ENCODE data around the gene CYYR1.

Gene CYYR1

DNA sequence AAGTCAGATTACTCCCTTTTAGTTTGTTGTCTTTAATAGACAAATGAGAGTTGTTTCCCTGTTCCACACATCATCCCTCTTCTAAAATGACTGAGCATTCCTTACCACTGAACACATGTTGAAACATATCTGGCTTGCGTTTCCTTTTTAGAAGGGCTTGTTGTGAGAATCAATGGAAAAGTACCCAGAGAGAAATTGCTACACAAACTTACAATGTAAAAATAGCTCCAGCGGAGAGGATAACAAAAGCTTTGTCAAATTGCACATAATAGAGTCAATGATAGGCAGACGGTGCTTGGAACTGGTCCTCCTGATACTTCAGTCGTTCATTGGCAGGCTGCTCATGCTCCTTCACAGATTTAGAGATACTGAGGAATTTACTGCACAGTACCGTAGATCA, 123.9 kb downstream of the CYYR1 start:
- DNase-seq = no peak
- TF ChIP-seq POLR2A (IDR thresholded peaks at IDR 0.05; ENCODE audit: low read length) = no peak
- TF ChIP-seq GATA1 (IDR thresholded peaks at IDR 0.05; ENCODE audit: low read depth, low read length) = no peak

GRCh38 chr21:26448751-26449150, 124.3 kb downstream of the CYYR1 start:
- no peak for DNase-seq
- TF ChIP-seq GATA1 (IDR thresholded peaks at IDR 0.05; ENCODE audit: low read depth, low read length) = no peak
- no peak for TF ChIP-seq POLR2A (IDR thresholded peaks at IDR 0.05; ENCODE audit: low read length)

GRCh38 chr21:26447932-26448475, 125.1 kb downstream of the CYYR1 start:
- DNase-seq = no peak
- TF ChIP-seq GATA1 (IDR thresholded peaks at IDR 0.05; ENCODE audit: low read depth, low read length) = no peak
- TF ChIP-seq POLR2A (IDR thresholded peaks at IDR 0.05; ENCODE audit: low read length) = no peak

DNA sequence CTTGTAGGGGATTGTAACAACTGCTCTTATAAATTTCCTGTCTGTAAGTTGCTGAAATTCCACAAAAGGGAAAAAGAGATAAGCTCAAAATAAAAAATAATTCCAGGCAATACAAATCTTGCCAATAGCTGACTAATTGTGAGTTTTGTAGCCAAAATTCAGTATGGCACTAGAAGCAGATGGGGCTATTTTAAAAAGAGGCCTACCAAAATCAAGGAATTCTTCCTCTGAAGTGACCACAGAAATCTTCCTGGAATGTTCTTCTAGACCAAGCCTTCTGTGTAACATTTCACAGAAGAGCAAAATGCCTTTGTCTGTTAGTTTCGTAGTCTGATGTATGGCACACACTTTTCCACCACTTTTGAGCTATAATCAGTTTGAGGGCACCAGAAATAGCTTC, 127.6 kb downstream of the CYYR1 start:
- no peak for TF ChIP-seq GATA1 (IDR thresholded peaks at IDR 0.05; ENCODE audit: low read depth, low read length)
- no peak for TF ChIP-seq POLR2A (IDR thresholded peaks at IDR 0.05; ENCODE audit: low read length)

DNA sequence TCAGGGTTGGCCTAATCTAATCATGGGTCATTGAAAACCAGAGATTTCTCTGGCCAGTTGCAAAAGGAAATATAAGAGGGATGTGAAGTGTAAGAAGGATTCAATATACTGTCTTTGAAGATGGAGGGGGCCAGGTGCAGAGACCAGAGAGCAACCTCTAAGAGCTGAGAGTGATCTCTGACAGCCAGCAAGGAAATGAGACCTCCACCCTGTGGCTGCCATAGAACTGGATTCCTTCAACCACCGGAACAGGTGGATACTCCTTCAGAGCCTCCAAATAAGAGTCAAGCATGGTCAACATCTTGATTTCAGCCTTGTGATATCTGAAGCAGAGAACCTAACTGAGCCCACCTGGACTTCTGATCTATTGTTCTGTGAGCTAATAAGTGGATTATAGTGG, 128.4 kb downstream of the CYYR1 start:
- TF ChIP-seq POLR2A (IDR thresholded peaks at IDR 0.05; ENCODE audit: low read length) (no peak), GATA1 (IDR thresholded peaks at IDR 0.05; ENCODE audit: low read depth, low read length) (no peak)
- DNase-seq = no peak

More for the DNA sequence above, 127.6 kb downstream of the CYYR1 start:
- DNase-seq = no peak

GRCh38 chr21:26443867-26444266, 129.2 kb downstream of the CYYR1 start:
- no peak for DNase-seq
- TF ChIP-seq GATA1 (IDR thresholded peaks at IDR 0.05; ENCODE audit: low read depth, low read length) (no peak), POLR2A (IDR thresholded peaks at IDR 0.05; ENCODE audit: low read length) (no peak)

GRCh38 chr21:26443291-26443690, 129.8 kb downstream of the CYYR1 start:
- no peak for TF ChIP-seq GATA1 (IDR thresholded peaks at IDR 0.05; ENCODE audit: low read depth, low read length)
- TF ChIP-seq POLR2A (IDR thresholded peaks at IDR 0.05; ENCODE audit: low read length) = no peak
- DNase-seq = no peak

- TF ChIP-seq POLR2A (IDR thresholded peaks at IDR 0.05; ENCODE audit: low read length) (no peak), GATA1 (IDR thresholded peaks at IDR 0.05; ENCODE audit: low read depth, low read length) (no peak)
- DNase-seq = peak; percentile 14 to 45
Measured at GRCh38 chr21:26441149-26441548, 131.9 kb downstream of the CYYR1 start.

DNA sequence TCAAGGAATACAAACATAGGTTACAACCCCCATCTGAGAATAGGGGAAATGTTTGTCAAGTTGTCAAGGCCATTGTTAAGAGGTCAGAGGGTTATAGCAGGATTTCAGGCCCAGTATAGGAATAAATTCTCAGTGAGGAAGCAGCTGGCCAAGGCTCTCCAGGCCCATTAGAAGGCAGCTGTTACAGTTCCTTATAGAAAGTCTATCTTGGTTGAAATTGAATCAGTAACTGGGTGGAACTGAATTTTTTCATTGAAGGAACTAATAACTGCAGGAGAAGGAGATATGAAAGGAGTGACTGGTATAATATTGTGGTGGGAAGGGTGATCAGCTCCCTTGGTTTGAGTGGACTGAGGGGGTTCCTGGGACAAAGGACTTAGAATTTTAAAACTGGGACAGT, 134.1 kb downstream of the CYYR1 start:
- DNase-seq = no peak
- TF ChIP-seq POLR2A (IDR thresholded peaks at IDR 0.05; ENCODE audit: low read length) = no peak
- TF ChIP-seq GATA1 (IDR thresholded peaks at IDR 0.05; ENCODE audit: low read depth, low read length) = no peak

DNA sequence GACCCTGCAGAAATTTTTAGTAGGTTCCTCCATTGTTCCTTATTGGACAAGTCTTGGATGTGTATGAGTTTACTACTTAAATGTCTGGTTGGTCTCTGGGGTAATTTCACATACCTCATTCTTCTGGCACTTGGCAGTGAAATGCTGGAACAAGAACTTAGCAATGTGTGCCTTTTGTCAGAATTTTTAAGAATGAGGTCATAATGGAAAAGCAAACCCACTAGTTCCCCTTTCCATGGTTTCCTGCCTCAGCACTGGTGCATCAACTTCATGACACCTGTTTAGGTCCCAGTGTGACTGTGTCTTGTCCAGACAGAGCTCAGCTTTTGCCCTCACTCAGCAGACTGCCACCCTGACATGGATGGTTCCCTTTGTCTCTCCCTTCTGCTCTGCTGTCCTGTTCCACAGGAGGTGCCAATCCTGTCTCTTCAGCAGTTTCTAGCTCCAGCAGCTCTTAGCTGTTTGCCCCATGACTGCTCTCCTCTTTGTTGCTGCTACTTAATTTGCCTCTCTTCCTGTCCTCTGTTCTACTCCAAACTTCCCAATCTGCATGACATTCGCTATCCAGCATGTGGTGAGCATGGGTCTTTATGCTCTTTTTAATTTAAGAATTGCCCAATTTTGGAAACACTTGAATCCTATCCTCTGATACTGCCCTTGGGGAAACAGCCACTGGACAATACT, 135.6 kb downstream of the CYYR1 start:
- TF ChIP-seq GATA1 (IDR thresholded peaks at IDR 0.05; ENCODE audit: low read depth, low read length) (no peak), POLR2A (IDR thresholded peaks at IDR 0.05; ENCODE audit: low read length) (no peak)
- no peak for DNase-seq

DNA sequence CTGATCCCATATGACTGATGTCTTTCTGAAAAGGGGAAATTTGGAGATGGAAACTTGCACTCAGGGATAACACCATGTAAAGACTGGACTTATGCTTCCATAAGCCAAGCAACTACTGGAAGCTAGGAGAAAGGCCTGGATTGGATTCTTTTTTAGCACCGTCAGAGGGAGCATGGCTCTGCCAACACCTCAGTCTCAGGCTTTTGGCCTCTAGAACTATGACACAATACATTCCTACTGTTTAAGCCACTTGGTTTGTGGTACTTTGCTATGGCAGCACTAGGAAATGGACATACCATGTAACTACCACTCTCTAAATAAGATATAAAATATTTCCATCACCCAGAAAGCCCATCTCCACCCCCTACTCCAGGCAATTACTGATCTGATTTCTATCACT, 139.7 kb downstream of the CYYR1 start:
- DNase-seq = no peak

DNA sequence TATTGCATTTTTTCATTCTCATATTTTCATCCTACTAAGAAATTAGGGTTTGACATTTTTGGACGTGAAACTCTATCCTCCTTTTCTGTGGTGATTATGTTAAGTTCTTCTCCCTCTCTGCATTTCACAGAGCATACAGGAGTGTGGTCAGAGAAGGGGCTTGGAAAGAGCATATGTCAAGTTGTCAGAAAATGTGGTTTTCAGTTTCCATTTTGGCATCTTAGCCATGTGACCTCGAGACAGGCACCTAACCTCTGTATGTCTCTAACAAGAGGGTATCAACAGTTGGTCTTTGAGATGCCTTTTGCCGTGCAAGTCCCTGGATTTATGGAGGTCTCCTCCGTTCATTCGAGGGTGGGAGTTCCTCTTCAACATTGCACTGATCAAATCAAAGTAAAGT, 140.7 kb downstream of the CYYR1 start:
- TF ChIP-seq POLR2A (IDR thresholded peaks at IDR 0.05; ENCODE audit: low read length) = no peak
- DNase-seq = no peak

More for the DNA sequence above, 139.7 kb downstream of the CYYR1 start:
- TF ChIP-seq GATA1 (IDR thresholded peaks at IDR 0.05; ENCODE audit: low read depth, low read length) (no peak), POLR2A (IDR thresholded peaks at IDR 0.05; ENCODE audit: low read length) (no peak)

GRCh38 chr21:26425576-26425975, 147.5 kb downstream of the CYYR1 start:
- no peak for TF ChIP-seq POLR2A (IDR thresholded peaks at IDR 0.05; ENCODE audit: low read length)
- TF ChIP-seq GATA1 (IDR thresholded peaks at IDR 0.05; ENCODE audit: low read depth, low read length) = no peak
- no peak for DNase-seq

GRCh38 chr21:26423511-26423910, 149.6 kb downstream of the CYYR1 start:
- no peak for DNase-seq
- TF ChIP-seq POLR2A (IDR thresholded peaks at IDR 0.05; ENCODE audit: low read length) (no peak), GATA1 (IDR thresholded peaks at IDR 0.05; ENCODE audit: low read depth, low read length) (no peak)

DNA sequence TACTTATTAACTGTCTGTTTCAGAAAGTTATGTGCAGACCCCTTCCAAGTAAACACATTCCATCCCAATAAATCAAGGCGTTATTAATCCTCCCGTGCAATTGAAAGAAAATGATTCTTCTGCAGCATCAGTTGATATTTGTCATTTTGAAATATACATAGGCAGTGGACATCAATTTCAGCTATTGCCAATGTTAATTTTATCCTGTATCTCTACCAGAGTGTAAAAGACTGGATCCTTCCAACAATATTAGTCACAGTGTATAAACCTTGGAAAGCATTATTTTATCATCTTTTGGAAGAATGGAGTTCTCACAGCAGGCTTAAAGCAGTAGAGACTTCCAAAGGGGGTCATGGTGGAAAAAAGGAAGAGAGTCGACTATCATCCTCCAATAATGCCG, 150.4 kb downstream of the CYYR1 start:
- DNase-seq = no peak
- no peak for TF ChIP-seq POLR2A (IDR thresholded peaks at IDR 0.05; ENCODE audit: low read length)
- no peak for TF ChIP-seq GATA1 (IDR thresholded peaks at IDR 0.05; ENCODE audit: low read depth, low read length)

Measured in erythroblast (primary cell).